Activated naive CD8-positive, alpha-beta T cell treated with anti-CD3 and anti-CD28 coated beads, Interleukin-2, amount 50 U/mL, for 24 hours (primary cell): ENCODE data around the gene CORO6.
A peak's percentile ranks its signal among the peaks of the same experiment; 100 is the strongest.

Source experiments
- ATAC-seq: fragments of 150-1000 bp; cut with Tn5 transposase; one replicate; pipeline ENCODE4 v1.10.0; 2021
- DNase-seq: peaks from one replicate; pipeline ENCODE4 v3.0.0; 2021
- H3K27ac Mint-ChIP-seq: one replicate; pipeline ENCODE4 v1.8.0; 2021; ENCODE audit warnings: mild to moderate bottlenecking, mixed read lengths
- H3K27me3 Mint-ChIP-seq: one replicate; pipeline ENCODE4 v1.8.0; 2021; ENCODE audit warnings: mixed read lengths
- H3K36me3 Mint-ChIP-seq: one replicate; pipeline ENCODE4 v1.8.0; 2021; ENCODE audit warnings: low read depth, mixed read lengths
- H3K4me1 Mint-ChIP-seq: one replicate; pipeline ENCODE4 v1.8.0; 2021; ENCODE audit warnings: mixed read lengths
- H3K4me3 Mint-ChIP-seq: one replicate; pipeline ENCODE4 v1.8.0; 2021; ENCODE audit warnings: mild to moderate bottlenecking, moderate library complexity, mixed read lengths
- H3K9me3 Mint-ChIP-seq: one replicate; pipeline ENCODE4 v1.8.0; 2021; ENCODE audit warnings: mixed read lengths

The CORO6 gene

DNA sequence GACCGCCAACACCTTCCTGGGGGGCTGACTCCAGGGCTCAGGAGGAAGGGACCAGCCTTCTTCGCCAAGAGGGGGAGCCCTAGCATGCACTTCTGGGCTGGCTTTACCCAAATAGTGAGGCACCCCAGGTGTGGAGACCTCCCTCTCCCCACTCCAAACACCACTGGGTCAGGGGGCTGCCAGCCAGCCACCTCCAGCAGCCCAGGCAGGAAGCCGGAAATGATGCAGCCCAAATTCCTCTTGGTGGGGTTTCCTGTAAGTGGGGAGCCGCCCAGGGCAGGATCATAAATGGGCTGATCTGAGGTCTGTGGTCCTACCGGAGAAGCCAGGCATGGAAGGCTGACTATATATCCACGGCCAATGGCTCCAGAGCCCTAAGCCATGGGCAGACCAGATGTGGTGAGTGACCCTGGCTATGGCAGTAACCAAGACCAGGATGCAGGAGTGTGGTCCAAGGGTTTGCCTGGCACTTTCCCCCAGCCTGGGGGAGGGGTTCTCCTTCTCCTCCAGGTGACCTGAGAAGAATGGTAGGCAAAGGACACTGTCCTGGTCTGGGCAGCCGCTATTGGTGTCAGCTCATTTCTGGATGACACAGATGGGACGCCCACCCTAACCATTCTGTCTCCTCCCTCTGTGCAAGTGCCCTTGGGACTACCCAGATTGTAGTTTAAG is 37.5 kb downstream of the CORO6 start:
- no peak for ATAC-seq
- H3K36me3 Mint-ChIP-seq, result peaks cover 24% of the 10 kb centered on the region
- H3K27me3 Mint-ChIP-seq, result no peaks in the 10 kb centered on the region
- H3K27ac Mint-ChIP-seq, result peak overlapping the region; percentile 54
- DNase-seq, result peak; percentile 43
- no peaks in the 10 kb centered on the region for H3K9me3 Mint-ChIP-seq
- peak overlapping the region; percentile 54 for H3K4me3 Mint-ChIP-seq
- peaks cover 60% of the 10 kb centered on the region for H3K4me1 Mint-ChIP-seq

DNA sequence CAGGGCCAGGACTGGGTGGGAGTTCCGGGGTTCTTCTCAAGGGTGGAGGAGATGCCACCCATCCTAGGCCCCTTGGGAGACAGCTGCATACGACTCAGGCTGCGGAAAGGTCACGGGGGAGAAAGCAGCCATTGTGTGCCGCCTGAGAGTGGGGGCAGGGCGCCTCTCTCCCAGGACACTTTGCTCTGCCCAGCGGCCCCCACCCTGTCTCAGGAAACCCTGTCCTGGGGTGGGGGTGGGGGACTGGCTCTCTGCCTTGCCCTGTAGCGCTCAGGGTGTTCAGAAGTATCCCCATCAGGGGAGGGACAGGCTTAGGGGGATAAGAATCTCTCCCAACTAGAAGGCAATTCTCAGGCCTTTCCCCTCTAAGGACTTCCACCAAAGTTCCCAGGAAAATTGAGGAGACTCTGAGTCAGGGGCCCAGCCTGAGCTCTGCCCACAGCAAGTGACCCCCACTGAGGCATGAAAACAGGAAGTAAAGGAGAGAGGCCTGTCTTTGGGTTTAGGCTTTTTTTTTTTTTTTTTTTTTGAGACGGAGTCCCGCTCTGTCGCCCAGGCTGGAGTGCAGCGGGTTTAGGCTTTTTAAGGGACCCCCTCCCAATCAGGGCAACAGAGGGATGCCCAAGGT is 38.1 kb downstream of the CORO6 start:
- DNase-seq, result no peak
- Mint-ChIP-seq H3K27ac (peak overlapping the region; percentile 54), H3K27me3 (no peaks in the 10 kb centered on the region), H3K4me1 (peaks cover 59% of the 10 kb centered on the region), H3K36me3 (peaks cover 29% of the 10 kb centered on the region), H3K4me3 (no peak overlapping the region), H3K9me3 (no peaks in the 10 kb centered on the region)
- no peak for ATAC-seq

DNA sequence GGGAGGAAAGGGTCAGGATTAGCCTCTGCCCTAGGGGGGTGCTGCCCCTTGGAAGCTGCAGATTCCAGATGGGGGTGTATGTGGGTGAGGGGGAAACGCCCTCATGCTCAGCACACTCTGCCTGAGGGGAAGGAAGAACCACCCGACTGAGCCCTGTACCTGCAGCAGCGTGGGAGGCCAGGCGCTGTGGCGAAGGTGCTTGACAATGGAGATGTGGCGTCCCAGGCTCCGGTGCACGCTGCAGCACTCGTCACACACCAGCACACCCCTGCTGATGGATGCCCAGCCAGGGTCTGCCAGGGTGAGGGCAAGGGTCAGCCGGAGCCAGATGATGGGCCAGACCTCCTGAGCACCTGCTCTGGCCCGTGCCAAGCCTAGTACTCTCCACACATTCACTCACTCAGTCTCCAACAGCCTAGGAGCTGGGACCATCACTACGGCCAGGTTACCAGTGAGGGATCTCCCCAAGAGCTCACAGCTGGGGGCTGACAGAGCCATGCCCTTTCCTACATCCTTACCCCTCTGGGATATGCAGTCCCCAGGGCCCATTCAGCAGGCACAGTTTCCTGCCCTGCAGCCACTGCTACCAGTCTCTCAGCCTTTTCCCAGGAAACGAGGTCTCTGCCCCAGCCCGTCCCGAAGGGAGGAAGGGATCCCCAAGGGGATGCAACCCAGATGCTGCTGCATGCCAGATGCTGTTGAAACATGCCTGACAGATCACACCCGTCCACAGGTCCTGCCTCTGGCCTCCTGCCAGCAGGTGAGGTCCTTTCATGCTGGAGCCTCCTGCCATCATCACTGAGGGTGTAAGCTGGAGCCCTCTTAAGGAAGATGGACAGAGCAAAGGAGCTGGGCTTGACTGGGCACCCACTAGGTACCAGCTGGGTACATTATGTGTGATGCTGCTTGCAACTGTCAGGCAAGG is 39.1 kb downstream of the CORO6 start:
- Mint-ChIP-seq H3K9me3 (no peaks in the 10 kb centered on the region), H3K27ac (no peak overlapping the region)
- no peak for ATAC-seq

GRCh38 chr17:29582772-29583171 is 39.9 kb downstream of the CORO6 start:
- H3K4me1 Mint-ChIP-seq, result peaks cover 54% of the 10 kb centered on the region
- no peak overlapping the region for H3K27ac Mint-ChIP-seq
- H3K4me3 Mint-ChIP-seq, result no peak overlapping the region
- no peak for DNase-seq
- H3K36me3 Mint-ChIP-seq, result peaks cover 35% of the 10 kb centered on the region
- H3K9me3 Mint-ChIP-seq, result no peaks in the 10 kb centered on the region
- no peak for ATAC-seq
- no peaks in the 10 kb centered on the region for H3K27me3 Mint-ChIP-seq

More for the DNA sequence above, 39.1 kb downstream of the CORO6 start:
- Mint-ChIP-seq H3K27me3 (no peaks in the 10 kb centered on the region), H3K4me1 (peaks cover 59% of the 10 kb centered on the region), H3K4me3 (no peak overlapping the region), H3K36me3 (peaks cover 33% of the 10 kb centered on the region)
- DNase-seq, result no peak

GRCh38 chr17:29582254-29582765 is 40.4 kb downstream of the CORO6 start:
- DNase-seq (no peak), ATAC-seq (no peak)
- Mint-ChIP-seq H3K27ac (no peak overlapping the region), H3K4me1 (peaks cover 49% of the 10 kb centered on the region), H3K36me3 (peaks cover 37% of the 10 kb centered on the region), H3K27me3 (no peaks in the 10 kb centered on the region), H3K9me3 (no peaks in the 10 kb centered on the region), H3K4me3 (no peak overlapping the region)

DNA sequence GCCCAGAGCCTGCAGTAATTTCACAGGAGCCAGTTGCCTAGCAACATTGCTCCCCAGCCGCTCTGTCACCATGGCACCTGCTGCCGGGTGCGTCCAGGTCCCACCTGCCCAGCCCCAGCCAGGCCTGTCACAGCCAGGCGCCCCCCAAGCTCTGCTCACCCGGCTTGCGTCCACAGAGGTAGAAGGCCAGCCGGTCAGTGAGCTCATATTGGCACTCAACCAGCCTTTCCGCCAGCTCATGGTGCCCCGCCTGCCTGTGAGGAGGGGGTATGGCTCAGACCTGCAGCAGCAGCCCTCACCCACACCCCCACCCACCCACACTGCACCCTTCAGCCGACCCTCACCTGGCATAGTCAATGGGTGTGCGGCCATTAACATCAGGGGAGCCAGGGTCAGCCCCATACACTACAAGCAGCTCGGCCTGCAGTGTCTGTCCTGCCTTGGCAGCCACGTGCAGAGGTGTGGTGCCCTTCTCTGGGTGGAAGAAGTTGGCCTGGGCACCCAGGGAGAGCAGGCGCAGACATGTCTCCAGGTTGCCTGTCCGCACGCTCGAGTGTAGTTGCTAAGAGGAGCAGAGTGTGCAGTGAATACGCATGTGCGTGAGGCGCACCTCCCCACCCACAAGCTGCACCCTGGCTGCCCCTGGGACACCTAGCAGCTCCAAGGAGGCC is 41.0 kb downstream of the CORO6 start:
- no peak for ATAC-seq
- no peak overlapping the region for H3K4me3 Mint-ChIP-seq
- H3K36me3 Mint-ChIP-seq, result peaks cover 37% of the 10 kb centered on the region
- no peaks in the 10 kb centered on the region for H3K27me3 Mint-ChIP-seq
- H3K27ac Mint-ChIP-seq, result no peak overlapping the region
- DNase-seq, result no peak
- H3K4me1 Mint-ChIP-seq, result peaks cover 43% of the 10 kb centered on the region
- no peaks in the 10 kb centered on the region for H3K9me3 Mint-ChIP-seq

DNA sequence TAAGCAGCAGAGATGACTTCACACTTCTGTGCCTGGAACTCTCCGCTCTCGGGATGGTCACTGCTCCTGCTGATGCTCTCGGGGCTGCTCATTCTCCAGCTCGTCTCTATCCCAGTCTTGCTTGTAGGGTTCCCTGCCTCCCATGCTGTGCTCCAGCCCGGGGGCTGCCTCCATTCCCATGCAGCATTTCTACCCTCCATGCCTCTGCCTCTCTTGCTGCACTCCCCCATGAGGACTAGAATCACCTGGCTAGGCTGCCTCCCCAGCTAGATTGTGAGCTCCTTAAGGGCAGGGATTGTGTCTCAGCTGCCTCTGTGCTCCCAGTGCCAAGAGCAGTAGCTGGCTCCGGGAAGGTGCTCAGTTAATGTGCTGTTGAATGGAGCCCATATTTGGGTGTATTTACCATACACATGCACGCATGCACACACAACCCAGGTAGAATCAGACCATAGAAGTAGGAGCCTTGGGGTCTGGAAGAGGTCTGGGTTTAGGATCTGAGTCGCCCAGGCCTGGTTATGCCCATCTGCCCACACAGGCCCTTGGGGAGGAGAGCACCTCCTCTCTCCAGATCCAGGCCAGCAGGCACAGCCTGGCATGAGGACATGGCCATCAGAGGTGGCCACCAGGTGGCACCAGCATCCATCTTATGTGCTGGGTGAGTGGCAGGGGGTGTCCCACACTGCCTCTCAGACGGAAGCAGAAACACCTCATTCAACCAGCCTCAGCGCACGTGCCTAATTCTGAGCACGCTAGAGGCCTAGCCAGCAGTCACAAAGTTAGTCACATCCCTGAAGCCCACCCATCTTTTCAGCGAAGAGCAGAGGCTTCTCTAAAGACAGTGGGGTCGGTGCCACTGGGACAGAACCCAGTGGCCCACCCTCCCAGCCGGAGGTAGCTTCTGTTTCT is 42.6 kb downstream of the CORO6 start:
- H3K9me3 Mint-ChIP-seq, result no peaks in the 10 kb centered on the region
- H3K27me3 Mint-ChIP-seq, result no peaks in the 10 kb centered on the region
- H3K4me1 Mint-ChIP-seq, result peaks cover 27% of the 10 kb centered on the region
- ATAC-seq (peak; percentile 90), DNase-seq (peak; percentile 89)
- H3K36me3 Mint-ChIP-seq, result peaks cover 38% of the 10 kb centered on the region
- H3K4me3 Mint-ChIP-seq, result no peak overlapping the region
- H3K27ac Mint-ChIP-seq, result peak overlapping the region; percentile 84

DNA sequence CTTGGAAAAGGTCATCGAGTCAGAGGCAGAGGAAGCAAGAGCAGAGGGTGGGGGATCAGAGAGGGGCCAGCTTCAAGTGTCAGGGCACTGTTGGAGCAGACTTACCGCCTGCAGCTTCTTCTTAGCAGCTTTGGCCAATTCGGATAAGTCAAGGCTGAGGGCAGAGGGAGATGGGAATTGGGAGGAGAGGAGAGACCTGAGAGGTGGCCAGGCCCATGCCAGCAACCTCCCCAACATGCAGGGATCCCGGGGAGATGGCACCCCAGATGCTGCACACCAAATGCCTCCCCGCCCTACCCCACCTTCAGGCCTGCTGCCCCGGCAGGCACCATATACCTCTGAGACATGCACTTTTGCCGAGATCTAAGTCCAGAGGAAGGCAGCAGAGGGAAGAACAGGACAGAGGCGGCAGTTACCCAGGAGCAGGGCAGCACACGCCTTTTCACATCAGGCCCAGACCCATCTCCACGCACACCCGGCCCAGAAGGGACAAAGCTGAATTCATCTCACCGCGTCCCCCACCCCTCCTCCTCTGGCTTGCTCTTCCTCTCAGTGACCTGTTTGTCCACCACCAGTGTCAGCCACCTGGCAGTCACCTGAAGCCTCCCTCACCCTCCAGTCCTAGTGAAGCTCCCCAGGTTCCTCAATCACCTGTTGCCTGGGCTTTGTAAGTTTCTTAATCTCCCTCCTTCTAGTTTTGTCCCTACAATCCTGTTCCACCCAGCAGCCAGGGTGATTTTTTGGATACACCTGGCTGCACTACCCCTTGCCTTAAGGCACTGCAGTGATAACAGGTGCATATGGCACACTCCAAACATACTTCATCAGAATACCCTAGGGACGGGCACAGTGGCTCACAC is 43.9 kb downstream of the CORO6 start:
- Mint-ChIP-seq H3K27ac (no peak overlapping the region), H3K4me3 (no peak overlapping the region)
- no peak for ATAC-seq

GRCh38 chr17:29577385-29578211 is 45.1 kb downstream of the CORO6 start:
- Mint-ChIP-seq H3K36me3 (peaks cover 36% of the 10 kb centered on the region), H3K27me3 (no peaks in the 10 kb centered on the region), H3K27ac (no peak overlapping the region), H3K4me1 (peaks cover 21% of the 10 kb centered on the region), H3K9me3 (no peaks in the 10 kb centered on the region), H3K4me3 (no peak overlapping the region)
- ATAC-seq, result no peak
- DNase-seq, result no peak

More for the DNA sequence above, 43.9 kb downstream of the CORO6 start:
- Mint-ChIP-seq H3K36me3 (peaks cover 45% of the 10 kb centered on the region), H3K9me3 (no peaks in the 10 kb centered on the region), H3K4me1 (peaks cover 14% of the 10 kb centered on the region), H3K27me3 (no peaks in the 10 kb centered on the region)
- no peak for DNase-seq

DNA sequence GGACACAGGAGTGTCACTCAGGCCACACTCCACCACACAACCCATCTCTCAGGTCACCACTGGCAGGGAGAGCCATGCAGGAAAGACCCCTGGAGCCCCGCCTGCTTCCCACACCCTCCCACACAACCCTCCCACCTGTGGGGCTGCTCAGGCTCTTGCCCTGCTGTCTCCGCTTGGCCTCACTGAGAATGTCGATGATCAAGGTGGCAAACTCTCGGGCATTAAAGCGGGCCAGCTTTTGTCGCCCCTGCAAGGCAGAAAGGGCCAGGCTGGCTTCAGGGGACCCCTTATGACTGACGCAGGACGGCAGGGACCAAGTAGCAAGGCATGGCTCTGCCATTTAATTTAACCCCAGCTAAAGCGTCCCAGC is 45.7 kb downstream of the CORO6 start:
- ATAC-seq (no peak), DNase-seq (no peak)
- Mint-ChIP-seq H3K27ac (no peak overlapping the region), H3K4me1 (peaks cover 21% of the 10 kb centered on the region), H3K9me3 (no peaks in the 10 kb centered on the region), H3K4me3 (no peak overlapping the region), H3K36me3 (peaks cover 29% of the 10 kb centered on the region), H3K27me3 (no peaks in the 10 kb centered on the region)

DNA sequence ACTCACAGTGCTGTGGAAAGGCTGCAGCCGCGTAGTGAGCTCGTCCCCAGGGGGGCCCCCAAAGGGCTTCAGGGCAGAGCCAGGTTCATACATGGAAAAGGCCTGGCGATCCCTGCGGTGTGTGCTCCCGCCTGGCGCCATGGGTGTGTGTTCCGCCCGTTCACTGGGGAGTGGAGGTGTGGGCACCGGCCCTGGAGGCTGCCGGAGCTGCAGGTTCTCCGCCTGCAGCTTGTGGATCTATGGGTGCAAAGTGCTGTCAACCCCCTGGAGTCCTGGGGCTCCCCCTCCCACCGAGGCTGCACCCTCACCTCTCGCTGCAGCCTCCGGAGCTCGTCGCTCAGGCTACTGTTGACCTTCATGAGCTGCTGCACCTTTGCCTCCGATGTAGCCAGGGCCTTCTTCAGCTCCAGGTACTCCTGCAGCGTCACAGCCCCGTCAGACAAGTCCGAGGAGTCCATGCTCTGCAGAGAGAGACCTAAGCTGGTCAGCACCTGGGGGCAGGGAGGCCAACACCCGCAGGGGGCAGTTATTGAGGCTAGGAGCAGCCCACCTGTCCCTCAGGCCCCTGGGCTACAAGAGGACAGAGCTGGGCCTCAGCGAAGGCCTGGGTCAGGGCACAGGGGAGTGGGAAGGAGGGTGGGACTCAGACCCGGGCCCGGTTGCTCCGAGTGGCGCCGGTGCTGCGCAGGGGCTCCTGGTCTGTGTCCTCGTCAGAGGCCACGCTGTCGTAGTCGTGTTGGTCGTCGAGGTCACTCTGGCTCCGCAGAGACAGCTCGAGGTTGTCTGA is 46.3 kb downstream of the CORO6 start:
- no peaks in the 10 kb centered on the region for H3K9me3 Mint-ChIP-seq
- H3K4me1 Mint-ChIP-seq, result peaks cover 21% of the 10 kb centered on the region
- H3K27me3 Mint-ChIP-seq, result no peaks in the 10 kb centered on the region
- H3K36me3 Mint-ChIP-seq, result peaks cover 29% of the 10 kb centered on the region
- ATAC-seq (no peak), DNase-seq (no peak)
- no peak overlapping the region for H3K27ac Mint-ChIP-seq
- H3K4me3 Mint-ChIP-seq, result no peak overlapping the region
